Measurements from ENCODE around the gene BAZ2B. TPM values are rescaled to one million over a fixed set of nuclear protein-coding genes. Genes with fewer than 3 reads are reported as not detected.

Gene BAZ2B
- total RNA-seq, 1 donor from 2014 or later = 37.8 TPM

DNA sequence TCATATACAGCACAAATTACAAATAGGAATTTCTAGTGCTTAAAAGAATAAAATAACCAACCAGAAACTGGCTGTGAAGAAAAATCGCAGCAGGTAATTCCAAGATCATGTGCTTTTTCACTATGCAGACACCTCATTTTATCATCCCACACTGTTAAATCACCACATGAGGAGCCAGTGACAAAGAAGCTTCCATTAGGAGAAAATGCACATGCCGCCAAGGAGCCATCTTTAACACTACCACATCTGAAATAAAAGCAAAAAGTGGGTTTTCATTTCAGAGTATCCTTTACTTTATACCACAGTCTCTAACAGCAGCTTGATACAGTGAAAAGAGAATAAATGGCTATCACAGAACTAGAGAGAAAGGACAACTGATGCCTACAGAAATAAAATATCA is 336.6 kb downstream of the BAZ2B start:
- Mint-ChIP-seq H3K9me3 (ENCODE audit: low read depth) (no peaks in the 10 kb centered on the region), H3K27ac (ENCODE audit: unreplicated experiment) (no peak overlapping the region), H3K4me1 (ENCODE audit: low read depth) (peaks cover under 1% of the 10 kb centered on the region), H3K27me3 (ENCODE audit: low read depth) (no peaks in the 10 kb centered on the region), H3K36me3 (ENCODE audit: low read depth) (peaks cover 5% of the 10 kb centered on the region), H3K4me3 (ENCODE audit: unreplicated experiment) (no peak overlapping the region)
- TF ChIP-seq, protein P1, sequence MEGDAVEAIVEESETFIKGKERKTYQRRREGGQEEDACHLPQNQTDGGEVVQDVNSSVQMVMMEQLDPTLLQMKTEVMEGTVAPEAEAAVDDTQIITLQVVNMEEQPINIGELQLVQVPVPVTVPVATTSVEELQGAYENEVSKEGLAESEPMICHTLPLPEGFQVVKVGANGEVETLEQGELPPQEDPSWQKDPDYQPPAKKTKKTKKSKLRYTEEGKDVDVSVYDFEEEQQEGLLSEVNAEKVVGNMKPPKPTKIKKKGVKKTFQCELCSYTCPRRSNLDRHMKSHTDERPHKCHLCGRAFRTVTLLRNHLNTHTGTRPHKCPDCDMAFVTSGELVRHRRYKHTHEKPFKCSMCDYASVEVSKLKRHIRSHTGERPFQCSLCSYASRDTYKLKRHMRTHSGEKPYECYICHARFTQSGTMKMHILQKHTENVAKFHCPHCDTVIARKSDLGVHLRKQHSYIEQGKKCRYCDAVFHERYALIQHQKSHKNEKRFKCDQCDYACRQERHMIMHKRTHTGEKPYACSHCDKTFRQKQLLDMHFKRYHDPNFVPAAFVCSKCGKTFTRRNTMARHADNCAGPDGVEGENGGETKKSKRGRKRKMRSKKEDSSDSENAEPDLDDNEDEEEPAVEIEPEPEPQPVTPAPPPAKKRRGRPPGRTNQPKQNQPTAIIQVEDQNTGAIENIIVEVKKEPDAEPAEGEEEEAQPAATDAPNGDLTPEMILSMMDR (IDR thresholded peaks at IDR 0.05) = no peak
- no peak for DNase-seq (ENCODE audit: low spot score)

- H3K36me3 Mint-ChIP-seq (ENCODE audit: low read depth) = peaks cover 8% of the 10 kb centered on the region
- H3K4me1 Mint-ChIP-seq (ENCODE audit: low read depth) = no peaks in the 10 kb centered on the region
- H3K27ac Mint-ChIP-seq (ENCODE audit: unreplicated experiment) = no peak overlapping the region
- H3K9me3 Mint-ChIP-seq (ENCODE audit: low read depth) = no peaks in the 10 kb centered on the region
- H3K4me3 Mint-ChIP-seq (ENCODE audit: unreplicated experiment) = no peak overlapping the region
- TF ChIP-seq, protein P1 (IDR thresholded peaks at IDR 0.05) = no peak
- H3K27me3 Mint-ChIP-seq (ENCODE audit: low read depth) = no peaks in the 10 kb centered on the region
- DNase-seq (ENCODE audit: low spot score) = no peak
Observed at GRCh38 chr2:159275111-159275510, 341.2 kb downstream of the BAZ2B start.

DNA sequence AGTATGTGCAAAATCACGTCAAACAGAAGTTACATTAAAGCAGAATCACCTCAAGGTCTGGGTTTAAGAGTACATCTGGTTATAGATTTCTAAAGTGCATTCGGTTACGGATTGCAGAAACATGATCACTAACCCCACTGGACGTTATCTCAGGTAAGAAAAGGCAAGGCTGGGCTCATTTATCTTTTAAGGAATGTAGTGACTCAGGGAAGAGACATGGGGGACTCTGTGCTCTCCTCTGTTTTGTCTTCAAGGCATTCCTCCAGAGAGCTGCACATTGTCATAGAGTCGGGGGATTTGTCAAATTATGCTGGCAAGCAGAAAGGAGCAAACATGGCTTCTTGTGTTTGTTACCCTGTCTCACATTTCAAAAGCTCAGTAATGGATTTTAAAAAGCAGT is 344.2 kb downstream of the BAZ2B start:
- no peak overlapping the region for H3K4me3 Mint-ChIP-seq (ENCODE audit: unreplicated experiment)
- no peak for DNase-seq (ENCODE audit: low spot score)

DNA sequence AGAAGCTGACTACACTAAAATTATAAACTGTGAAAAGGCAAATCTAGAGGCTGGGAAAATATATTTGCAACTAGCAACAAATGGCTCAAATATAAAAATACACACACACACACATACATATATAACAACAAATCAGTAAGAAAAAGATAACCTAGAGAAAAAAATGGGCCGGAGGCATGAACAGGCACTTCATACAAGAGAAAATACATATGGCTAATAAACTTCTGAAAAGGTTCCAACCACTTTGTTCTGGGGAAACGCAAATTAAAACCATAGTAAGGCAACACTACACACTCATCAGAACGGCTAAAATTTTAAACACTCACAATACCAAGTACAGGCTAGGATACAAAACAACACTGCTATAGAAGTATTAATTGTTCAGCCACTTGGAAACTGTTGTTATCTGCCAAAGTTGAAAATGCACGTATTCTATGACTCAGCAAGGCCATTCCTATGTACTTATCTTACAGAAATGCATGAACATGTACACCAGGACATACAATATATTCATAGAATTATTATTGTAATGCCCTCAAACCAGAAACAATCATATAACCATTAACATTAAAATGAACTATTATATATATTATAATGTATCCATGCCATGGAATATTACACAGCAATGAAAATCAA is 345.5 kb downstream of the BAZ2B start:
- Mint-ChIP-seq H3K4me3 (ENCODE audit: unreplicated experiment) (no peak overlapping the region), H3K9me3 (ENCODE audit: low read depth) (no peaks in the 10 kb centered on the region), H3K36me3 (ENCODE audit: low read depth) (peaks cover 7% of the 10 kb centered on the region), H3K27me3 (ENCODE audit: low read depth) (no peaks in the 10 kb centered on the region), H3K27ac (ENCODE audit: unreplicated experiment) (no peak overlapping the region), H3K4me1 (ENCODE audit: low read depth) (peaks cover 11% of the 10 kb centered on the region)
- TF ChIP-seq, protein P1 (IDR thresholded peaks at IDR 0.05) = no peak
- DNase-seq (ENCODE audit: low spot score) = no peak

More for the DNA sequence above, 344.2 kb downstream of the BAZ2B start:
- H3K9me3 Mint-ChIP-seq (ENCODE audit: low read depth) = no peaks in the 10 kb centered on the region
- TF ChIP-seq, protein P1 (IDR thresholded peaks at IDR 0.05) = no peak
- H3K4me1 Mint-ChIP-seq (ENCODE audit: low read depth) = peaks cover 11% of the 10 kb centered on the region
- H3K27me3 Mint-ChIP-seq (ENCODE audit: low read depth) = no peaks in the 10 kb centered on the region
- H3K36me3 Mint-ChIP-seq (ENCODE audit: low read depth) = peaks cover 7% of the 10 kb centered on the region
- H3K27ac Mint-ChIP-seq (ENCODE audit: unreplicated experiment) = no peak overlapping the region

Other genes starting within 250 kb of the BAZ2B start
- gene MARCHF7, start 96.0 kb upstream of the BAZ2B start, total RNA-seq = 71.5 to 79.8 TPM (median 78.7 TPM) in 3 replicates
- 6.0 to 10.6 TPM (median 6.4 TPM) in 3 replicates for gene CD302, start 181.7 kb upstream of the BAZ2B start, total RNA-seq